GM21526 (cell line): ENCODE results near the gene TARS1.
"Not testable (repeated sequence)": the region's sequence is repeated elsewhere in the genome, so short reads cannot be mapped to it uniquely, and the experiment has no call there.

Experiments used
- ATAC-seq: cut with Tn5 transposase; IDR thresholded peaks from one replicate; pipeline ENCODE4 v1.9.1; 2021; ENCODE audit warnings: moderate library complexity; ENCODE audit not compliant: unreplicated experiment, low FRiP score

The TARS1 gene

GRCh38 chr5:33482335-33482734 is 41.6 kb downstream of the TARS1 start:
- no peak for ATAC-seq

DNA sequence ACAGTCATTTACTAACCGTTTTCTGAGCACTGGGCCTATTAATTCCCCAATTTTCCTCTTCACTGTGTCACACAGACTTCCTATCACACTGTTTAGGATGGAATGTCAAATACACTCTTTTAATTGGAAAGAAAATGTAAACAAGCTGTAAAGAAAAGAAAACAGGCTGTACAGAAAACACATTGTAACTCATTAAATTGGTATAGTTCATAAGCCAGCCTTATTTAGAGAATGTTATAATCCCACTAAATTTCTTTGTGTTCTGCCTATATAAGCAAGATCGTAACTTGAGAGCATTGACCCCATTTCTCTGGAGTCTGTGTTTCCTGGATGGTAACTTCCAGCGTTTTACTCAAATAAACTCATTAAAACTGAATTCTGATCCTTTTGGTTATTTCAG is 46.5 kb downstream of the TARS1 start:
- ATAC-seq = no peak

- ATAC-seq = no peak
Observed at GRCh38 chr5:33488558-33489355, 48.0 kb downstream of the TARS1 start.

- ATAC-seq = no peak
Observed at GRCh38 chr5:33489481-33490067, 48.8 kb downstream of the TARS1 start.

- ATAC-seq = no peak
Observed at GRCh38 chr5:33490071-33490665, 49.4 kb downstream of the TARS1 start.

GRCh38 chr5:33491941-33492340 is 51.2 kb downstream of the TARS1 start:
- no peak for ATAC-seq

GRCh38 chr5:33494466-33494865 is 53.7 kb downstream of the TARS1 start:
- no peak for ATAC-seq

DNA sequence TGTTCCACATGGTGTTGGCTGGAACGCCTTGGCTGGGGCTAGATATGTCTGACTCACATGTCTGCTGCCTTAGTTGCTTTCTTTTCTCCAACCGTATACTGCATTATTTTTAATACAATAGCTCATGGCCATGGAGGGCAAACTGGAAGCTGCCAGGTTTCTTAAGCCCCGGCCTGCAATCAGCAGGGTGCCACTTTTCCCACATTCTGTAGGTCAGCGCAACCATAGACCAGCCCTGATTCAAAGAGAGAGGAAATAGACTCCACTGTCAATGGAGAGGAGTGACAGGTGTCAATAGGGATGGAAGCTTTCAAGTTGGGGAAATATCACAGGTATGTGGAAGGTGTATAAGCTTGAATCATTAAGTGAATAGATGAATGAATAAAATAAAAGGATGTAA is 60.5 kb downstream of the TARS1 start:
- ATAC-seq = no peak

DNA sequence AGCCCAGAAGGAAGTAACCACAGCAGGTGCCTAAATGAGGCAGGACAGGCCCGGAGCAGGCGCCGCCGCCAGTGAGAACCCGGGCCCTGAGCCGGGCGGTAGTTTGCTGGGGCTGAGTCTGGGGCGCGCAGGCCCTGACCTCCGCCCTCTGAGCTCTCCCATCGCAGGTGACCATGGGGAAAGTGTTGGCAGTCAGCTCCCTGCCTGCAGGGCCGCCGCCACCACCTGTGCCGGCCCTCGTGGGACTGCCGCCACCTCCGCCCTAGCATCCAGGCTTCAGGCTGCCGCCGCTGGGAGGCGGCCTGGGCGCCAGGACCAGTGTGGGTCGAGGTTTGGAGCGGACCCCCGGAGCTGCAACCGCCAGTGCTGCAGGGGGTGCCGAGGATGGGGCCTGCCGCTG is 61.1 kb downstream of the TARS1 start:
- no peak for ATAC-seq

GRCh38 chr5:33504570-33504969 is 63.8 kb downstream of the TARS1 start:
- no peak for ATAC-seq

- no peak for ATAC-seq
Observed at GRCh38 chr5:33507426-33507825, 66.7 kb downstream of the TARS1 start.

GRCh38 chr5:33509036-33509435 is 68.3 kb downstream of the TARS1 start:
- ATAC-seq = no peak

DNA sequence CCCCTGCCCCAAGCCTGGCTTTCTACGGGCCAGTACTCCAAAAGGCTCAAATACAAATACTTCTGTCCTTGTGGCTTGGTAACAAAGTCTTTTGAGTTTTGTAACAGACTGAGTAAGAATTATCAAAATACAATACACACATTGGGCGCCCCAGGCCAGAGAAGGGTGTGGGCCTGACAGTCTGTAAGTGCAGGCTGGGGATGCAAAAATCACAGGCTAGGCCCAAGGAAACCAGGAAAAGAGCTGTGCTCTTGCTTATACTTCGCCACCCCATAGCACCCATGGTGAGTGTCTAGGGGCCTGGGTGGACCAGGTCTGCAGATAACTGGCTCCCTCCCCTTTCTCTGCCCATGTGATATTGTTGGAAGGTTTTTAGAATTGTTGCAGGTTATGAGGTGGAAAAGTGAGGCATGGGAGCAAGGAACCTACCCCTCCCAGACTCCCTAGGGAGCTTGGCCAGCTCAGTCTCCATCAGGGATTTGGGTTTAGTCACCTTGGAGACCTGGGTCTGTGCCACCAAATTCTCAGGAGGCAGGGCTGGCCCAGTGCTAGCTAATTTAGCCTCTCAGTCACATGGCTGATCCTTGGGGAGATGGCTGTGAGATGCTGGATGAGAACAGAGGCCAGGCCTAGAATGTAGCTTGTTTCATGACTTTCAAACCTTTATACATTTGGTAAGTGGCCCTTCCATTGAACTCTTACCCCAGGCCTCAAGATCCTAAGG is 72.9 kb downstream of the TARS1 start:
- no peak for ATAC-seq

GRCh38 chr5:33515366-33515765 is 74.6 kb downstream of the TARS1 start:
- not testable (repeated sequence) for ATAC-seq

GRCh38 chr5:33516421-33516820 is 75.7 kb downstream of the TARS1 start:
- ATAC-seq = no peak
